ENCODE measurements around the gene LDLRAD3.

DNA sequence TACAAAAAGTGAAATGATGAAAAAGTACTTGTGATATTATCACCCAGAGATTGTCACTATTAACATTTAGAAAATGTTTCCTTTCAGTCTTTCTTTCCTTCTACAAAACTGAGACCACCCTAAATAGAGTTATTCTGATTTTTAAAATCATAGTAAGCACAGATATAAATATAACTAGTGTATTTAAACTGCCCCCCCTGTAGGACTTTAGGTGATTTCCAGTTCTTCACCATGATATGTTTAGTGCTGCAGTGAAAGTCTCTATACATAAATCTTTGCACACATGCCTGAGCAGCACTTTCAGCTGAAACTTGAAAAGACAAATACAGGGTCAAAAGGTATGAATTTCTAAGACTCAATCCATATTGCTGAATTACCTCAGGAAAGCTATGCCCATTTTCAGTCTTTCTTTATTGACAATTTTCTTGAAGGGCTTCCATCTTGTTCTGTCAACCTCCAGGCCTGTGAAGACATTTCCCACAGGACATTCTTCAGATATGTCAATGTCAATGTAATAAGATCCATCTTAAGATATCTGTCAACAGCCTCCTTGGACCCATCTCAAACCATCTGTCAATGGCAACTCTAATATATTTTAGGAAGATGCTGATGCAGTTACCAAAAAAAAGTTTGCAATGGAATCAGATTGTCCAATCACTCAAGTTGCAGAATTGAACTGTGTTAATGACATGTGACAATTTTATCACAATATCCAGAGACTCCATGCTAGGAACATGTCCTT, 30.8 kb upstream of the LDLRAD3 start:
- TF ChIP-seq OSR1 (CRISPR knock-in tag; IDR thresholded peaks at IDR 0.05), result no peak
- no peak for TF ChIP-seq ZNF565 (CRISPR knock-in tag; conservative IDR thresholded peaks at IDR 0.05; ENCODE audit: low read depth)
- no peak for TF ChIP-seq ARNTL (CRISPR knock-in tag; IDR thresholded peaks at IDR 0.05; ENCODE audit: borderline replicate concordance, low read depth)
- TF ChIP-seq, protein P1, sequence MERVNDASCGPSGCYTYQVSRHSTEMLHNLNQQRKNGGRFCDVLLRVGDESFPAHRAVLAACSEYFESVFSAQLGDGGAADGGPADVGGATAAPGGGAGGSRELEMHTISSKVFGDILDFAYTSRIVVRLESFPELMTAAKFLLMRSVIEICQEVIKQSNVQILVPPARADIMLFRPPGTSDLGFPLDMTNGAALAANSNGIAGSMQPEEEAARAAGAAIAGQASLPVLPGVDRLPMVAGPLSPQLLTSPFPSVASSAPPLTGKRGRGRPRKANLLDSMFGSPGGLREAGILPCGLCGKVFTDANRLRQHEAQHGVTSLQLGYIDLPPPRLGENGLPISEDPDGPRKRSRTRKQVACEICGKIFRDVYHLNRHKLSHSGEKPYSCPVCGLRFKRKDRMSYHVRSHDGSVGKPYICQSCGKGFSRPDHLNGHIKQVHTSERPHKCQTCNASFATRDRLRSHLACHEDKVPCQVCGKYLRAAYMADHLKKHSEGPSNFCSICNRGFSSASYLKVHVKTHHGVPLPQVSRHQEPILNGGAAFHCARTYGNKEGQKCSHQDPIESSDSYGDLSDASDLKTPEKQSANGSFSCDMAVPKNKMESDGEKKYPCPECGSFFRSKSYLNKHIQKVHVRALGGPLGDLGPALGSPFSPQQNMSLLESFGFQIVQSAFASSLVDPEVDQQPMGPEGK (CRISPR knock-in tag; IDR thresholded peaks at IDR 0.05; ENCODE audit: borderline replicate concordance), result no peak
- TF ChIP-seq, protein P2, sequence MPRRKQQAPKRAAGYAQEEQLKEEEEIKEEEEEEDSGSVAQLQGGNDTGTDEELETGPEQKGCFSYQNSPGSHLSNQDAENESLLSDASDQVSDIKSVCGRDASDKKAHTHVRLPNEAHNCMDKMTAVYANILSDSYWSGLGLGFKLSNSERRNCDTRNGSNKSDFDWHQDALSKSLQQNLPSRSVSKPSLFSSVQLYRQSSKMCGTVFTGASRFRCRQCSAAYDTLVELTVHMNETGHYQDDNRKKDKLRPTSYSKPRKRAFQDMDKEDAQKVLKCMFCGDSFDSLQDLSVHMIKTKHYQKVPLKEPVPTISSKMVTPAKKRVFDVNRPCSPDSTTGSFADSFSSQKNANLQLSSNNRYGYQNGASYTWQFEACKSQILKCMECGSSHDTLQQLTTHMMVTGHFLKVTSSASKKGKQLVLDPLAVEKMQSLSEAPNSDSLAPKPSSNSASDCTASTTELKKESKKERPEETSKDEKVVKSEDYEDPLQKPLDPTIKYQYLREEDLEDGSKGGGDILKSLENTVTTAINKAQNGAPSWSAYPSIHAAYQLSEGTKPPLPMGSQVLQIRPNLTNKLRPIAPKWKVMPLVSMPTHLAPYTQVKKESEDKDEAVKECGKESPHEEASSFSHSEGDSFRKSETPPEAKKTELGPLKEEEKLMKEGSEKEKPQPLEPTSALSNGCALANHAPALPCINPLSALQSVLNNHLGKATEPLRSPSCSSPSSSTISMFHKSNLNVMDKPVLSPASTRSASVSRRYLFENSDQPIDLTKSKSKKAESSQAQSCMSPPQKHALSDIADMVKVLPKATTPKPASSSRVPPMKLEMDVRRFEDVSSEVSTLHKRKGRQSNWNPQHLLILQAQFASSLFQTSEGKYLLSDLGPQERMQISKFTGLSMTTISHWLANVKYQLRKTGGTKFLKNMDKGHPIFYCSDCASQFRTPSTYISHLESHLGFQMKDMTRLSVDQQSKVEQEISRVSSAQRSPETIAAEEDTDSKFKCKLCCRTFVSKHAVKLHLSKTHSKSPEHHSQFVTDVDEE (CRISPR knock-in tag; IDR thresholded peaks at IDR 0.05), result no peak
- TF ChIP-seq PPARA (CRISPR knock-in tag; IDR thresholded peaks at IDR 0.05; ENCODE audit: borderline replicate concordance), result no peak
- no peak for TF ChIP-seq ISL1 (CRISPR knock-in tag; IDR thresholded peaks at IDR 0.05)
- TF ChIP-seq TCF4 (CRISPR knock-in tag; IDR thresholded peaks at IDR 0.05; ENCODE audit: borderline replicate concordance), result no peak
- TF ChIP-seq ZFP3 (CRISPR knock-in tag; IDR thresholded peaks at IDR 0.05), result no peak

All from SK-N-SH treated with all-trans-retinoic acid at 6 μM for 48 hours (cell line).